ENCODE results near the gene CASZ1.

CASZ1 gene

GRCh38 chr1:10791105-10791951 lies 5.1 kb downstream of the CASZ1 start:
- no peak for DNase-seq

- no peak for DNase-seq
Measured at GRCh38 chr1:10789803-10790702, 6.4 kb downstream of the CASZ1 start.

- no peak for DNase-seq
Measured at GRCh38 chr1:10789047-10789791, 7.2 kb downstream of the CASZ1 start.

GRCh38 chr1:10788592-10789006 lies 7.8 kb downstream of the CASZ1 start:
- no peak for DNase-seq

GRCh38 chr1:10787286-10787685 lies 9.2 kb downstream of the CASZ1 start:
- no peak for DNase-seq

- DNase-seq: no peak
Measured at GRCh38 chr1:10785728-10786638, 10.5 kb downstream of the CASZ1 start.

GRCh38 chr1:10784998-10785727 lies 11.3 kb downstream of the CASZ1 start:
- DNase-seq: no peak

GRCh38 chr1:10782491-10783244 lies 13.8 kb downstream of the CASZ1 start:
- no peak for DNase-seq

GRCh38 chr1:10781137-10781536 lies 15.3 kb downstream of the CASZ1 start:
- no peak for DNase-seq

GRCh38 chr1:10779841-10780240 lies 16.6 kb downstream of the CASZ1 start:
- DNase-seq: no peak

- DNase-seq: no peak
Measured at GRCh38 chr1:10779201-10779600, 17.2 kb downstream of the CASZ1 start.

- DNase-seq: no peak
Measured at GRCh38 chr1:10778640-10779039, 17.8 kb downstream of the CASZ1 start.

- DNase-seq: no peak
Measured at GRCh38 chr1:10777749-10778574, 18.5 kb downstream of the CASZ1 start.

- no peak for DNase-seq
Measured at GRCh38 chr1:10776190-10776905, 20.1 kb downstream of the CASZ1 start.

- DNase-seq: no peak
Measured at GRCh38 chr1:10775763-10776162, 20.7 kb downstream of the CASZ1 start.

- no peak for DNase-seq
Measured at GRCh38 chr1:10774615-10775310, 21.7 kb downstream of the CASZ1 start.

GRCh38 chr1:10773851-10774614 lies 22.4 kb downstream of the CASZ1 start:
- DNase-seq: no peak

Measured in activated T-cell treated with anti-CD3 and anti-CD28 coated beads, Interleukin-2, amount 50 U/mL, for 1 hour (primary cell).